GM12874 (cell line): ENCODE results near the gene RNF149.

Source experiments
- TF ChIP-seq, protein P1 (sequence below): IDR thresholded peaks from 2 replicates; pipeline ENCODE4 v1.5.1; 2011; ENCODE audit warnings: low read depth, mild to moderate bottlenecking, control low read depth, low read length, moderate library complexity; ENCODE audit not compliant: insufficient read depth

Gene RNF149

GRCh38 chr2:101291973-101292372 lies 16.5 kb downstream of the RNF149 start:
- TF ChIP-seq, protein P1, sequence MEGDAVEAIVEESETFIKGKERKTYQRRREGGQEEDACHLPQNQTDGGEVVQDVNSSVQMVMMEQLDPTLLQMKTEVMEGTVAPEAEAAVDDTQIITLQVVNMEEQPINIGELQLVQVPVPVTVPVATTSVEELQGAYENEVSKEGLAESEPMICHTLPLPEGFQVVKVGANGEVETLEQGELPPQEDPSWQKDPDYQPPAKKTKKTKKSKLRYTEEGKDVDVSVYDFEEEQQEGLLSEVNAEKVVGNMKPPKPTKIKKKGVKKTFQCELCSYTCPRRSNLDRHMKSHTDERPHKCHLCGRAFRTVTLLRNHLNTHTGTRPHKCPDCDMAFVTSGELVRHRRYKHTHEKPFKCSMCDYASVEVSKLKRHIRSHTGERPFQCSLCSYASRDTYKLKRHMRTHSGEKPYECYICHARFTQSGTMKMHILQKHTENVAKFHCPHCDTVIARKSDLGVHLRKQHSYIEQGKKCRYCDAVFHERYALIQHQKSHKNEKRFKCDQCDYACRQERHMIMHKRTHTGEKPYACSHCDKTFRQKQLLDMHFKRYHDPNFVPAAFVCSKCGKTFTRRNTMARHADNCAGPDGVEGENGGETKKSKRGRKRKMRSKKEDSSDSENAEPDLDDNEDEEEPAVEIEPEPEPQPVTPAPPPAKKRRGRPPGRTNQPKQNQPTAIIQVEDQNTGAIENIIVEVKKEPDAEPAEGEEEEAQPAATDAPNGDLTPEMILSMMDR = no peak

DNA sequence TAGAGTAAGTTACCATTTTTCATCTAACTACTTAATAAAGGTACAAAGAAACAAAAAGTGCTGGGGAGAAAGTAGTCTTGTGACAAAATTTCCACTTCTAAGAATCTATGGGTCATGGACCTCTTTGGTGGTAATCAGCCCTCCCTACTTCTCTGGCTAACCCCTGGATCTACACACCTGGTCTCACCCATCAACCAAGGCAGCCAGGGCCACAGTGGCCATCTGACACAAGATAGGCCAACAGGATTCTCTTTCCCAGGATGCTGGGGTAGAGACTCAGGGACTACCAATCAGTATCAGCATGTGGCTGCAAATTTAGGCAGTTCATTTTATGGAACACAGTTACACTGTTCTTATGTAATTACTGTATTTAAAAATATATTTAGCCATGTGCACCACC lies 17.8 kb downstream of the RNF149 start:
- TF ChIP-seq, protein P1 = no peak

DNA sequence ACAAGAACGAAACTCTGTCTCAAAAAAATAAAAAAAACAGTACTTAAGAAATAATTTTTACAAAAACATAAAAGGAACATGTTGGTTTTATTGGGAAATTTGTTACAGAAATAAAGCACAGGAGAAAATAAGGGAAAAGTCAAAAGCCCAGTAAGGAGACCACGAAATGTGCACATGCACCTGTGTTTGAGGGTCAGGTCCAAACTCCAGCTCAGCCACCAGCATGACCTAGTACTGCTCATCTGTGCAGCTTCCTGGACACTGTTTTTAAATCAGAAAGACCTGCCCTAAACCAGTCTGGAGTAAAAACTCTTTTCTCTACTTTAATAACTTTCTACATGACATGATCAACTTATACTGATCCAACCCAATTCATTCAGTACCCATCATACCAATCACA lies 21.2 kb downstream of the RNF149 start:
- TF ChIP-seq, protein P1 = no peak

- TF ChIP-seq, protein P1 = no peak
Observed at GRCh38 chr2:101286684-101287083, 21.8 kb downstream of the RNF149 start.

GRCh38 chr2:101282980-101283379 lies 25.5 kb downstream of the RNF149 start:
- TF ChIP-seq, protein P1 = no peak

- TF ChIP-seq, protein P1 = no peak
Observed at GRCh38 chr2:101281482-101281881, 27.0 kb downstream of the RNF149 start.

GRCh38 chr2:101278925-101279324 lies 29.6 kb downstream of the RNF149 start:
- TF ChIP-seq, protein P1 = no peak

DNA sequence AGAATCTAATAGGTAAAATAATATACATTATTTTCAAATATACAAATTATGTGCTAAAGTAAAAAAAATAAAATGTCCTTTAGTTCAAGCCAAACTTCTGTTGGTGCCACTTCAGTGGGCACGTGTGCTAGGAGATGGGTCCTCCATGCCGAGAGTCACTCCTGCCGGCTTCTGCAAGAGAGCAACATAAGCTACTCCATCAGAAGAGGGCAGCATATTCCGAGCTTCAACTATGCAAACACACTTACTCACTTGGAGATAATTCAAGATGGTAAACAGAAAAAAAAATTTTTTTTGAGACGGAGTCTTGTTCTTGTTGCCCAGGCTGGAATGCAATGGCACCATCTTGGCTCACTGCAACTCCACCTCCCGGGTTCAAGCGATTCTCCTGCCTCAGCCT lies 31.4 kb downstream of the RNF149 start:
- TF ChIP-seq, protein P1 = no peak
